ENCODE measurements around the gene RNF208. TPM values are rescaled to one million over a fixed set of nuclear protein-coding genes. Genes with fewer than 3 reads are reported as not detected.

RNF208 gene
- total RNA-seq, 4 donors from 2014 or later = 1.2 to 4.2 (median 2.4) TPM

DNA sequence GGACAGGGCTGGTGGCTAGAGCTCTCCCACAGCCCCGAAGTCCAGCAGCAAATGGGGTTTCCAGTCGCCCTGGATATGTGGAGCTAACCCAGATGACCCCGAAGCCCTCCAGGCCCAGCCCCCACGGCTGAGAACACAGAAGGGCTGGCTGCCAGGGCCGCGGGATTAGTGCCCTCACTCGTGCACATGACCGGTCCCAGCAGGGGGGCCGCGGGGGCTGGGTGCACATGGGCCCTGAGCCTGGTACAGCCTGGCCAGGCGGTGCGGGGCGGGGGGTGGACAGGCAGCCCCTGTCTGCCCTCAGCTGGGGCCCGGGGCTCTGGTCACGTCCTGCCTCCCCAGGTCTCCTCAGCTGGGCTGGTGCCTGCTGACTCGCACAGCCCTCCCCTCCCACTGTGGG is 27.7 kb downstream of the RNF208 start:
- Histone ChIP-seq H3K27me3 (no peaks in the 10 kb centered on the region), H3K36me3 (peaks cover 11 to 28% (median 27%) of the 10 kb centered on the region in 4 donors), H3K4me1 (peaks cover 45 to 86% (median 62%) of the 10 kb centered on the region in 4 donors), H3K9me3 (no peaks in the 10 kb centered on the region), H3K4me3 (no peak overlapping the region), H3K27ac (replicated peaks in 1 of 4) (no peak overlapping the region)
- WGBS = no CpG with 5 or more reads among the region's 16 CpGs
- intact Hi-C loops (cut with DNase I) = no loop called here
- DNase-seq (ENCODE audit: extremely low spot score) = no peak
- TF ChIP-seq POLR2AphosphoS5 (IDR thresholded peaks at IDR 0.05) (no peak), EP300 (IDR thresholded peaks at IDR 0.05) (no peak)

DNA sequence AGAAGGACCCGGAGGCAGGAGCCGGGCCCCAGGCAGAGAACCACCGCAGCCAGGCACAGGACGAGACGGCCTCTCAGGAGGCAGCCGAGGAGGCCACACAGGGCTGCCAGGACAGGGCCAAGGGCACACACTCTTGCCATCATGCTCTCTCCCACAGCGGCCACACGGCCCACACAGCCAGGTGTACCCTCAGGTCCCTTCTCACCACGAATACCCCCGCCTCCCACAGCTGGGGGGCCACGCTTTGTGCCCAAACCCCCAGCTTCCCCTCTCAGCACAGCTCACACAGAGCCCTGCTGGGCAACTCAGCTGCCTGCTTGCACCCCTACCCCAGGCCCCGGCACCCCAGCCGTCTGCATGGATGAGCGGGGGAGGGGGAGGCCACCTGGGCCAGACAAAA is 28.3 kb downstream of the RNF208 start:
- TF ChIP-seq, protein P1, sequence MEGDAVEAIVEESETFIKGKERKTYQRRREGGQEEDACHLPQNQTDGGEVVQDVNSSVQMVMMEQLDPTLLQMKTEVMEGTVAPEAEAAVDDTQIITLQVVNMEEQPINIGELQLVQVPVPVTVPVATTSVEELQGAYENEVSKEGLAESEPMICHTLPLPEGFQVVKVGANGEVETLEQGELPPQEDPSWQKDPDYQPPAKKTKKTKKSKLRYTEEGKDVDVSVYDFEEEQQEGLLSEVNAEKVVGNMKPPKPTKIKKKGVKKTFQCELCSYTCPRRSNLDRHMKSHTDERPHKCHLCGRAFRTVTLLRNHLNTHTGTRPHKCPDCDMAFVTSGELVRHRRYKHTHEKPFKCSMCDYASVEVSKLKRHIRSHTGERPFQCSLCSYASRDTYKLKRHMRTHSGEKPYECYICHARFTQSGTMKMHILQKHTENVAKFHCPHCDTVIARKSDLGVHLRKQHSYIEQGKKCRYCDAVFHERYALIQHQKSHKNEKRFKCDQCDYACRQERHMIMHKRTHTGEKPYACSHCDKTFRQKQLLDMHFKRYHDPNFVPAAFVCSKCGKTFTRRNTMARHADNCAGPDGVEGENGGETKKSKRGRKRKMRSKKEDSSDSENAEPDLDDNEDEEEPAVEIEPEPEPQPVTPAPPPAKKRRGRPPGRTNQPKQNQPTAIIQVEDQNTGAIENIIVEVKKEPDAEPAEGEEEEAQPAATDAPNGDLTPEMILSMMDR (IDR thresholded peaks at IDR 0.05) = no peak
- no peak for TF ChIP-seq EP300 (IDR thresholded peaks at IDR 0.05)
- TF ChIP-seq POLR2AphosphoS5 (IDR thresholded peaks at IDR 0.05) = no peak
- TF ChIP-seq POLR2A (IDR thresholded peaks at IDR 0.05; ENCODE audit: low read depth) = no peak
- H3K4me3 ChIP-seq = no peak overlapping the region
- no peak for DNase-seq (ENCODE audit: extremely low spot score)
- H3K27ac ChIP-seq (replicated peaks in 1 of 4) = no peak overlapping the region
- WGBS = 80% methylated on average over 8 of the region's 14 CpGs
- no peaks in the 10 kb centered on the region for H3K27me3 ChIP-seq
- H3K36me3 ChIP-seq = peaks cover 11 to 28% (median 27%) of the 10 kb centered on the region in 4 donors
- peaks cover 43 to 85% (median 60%) of the 10 kb centered on the region in 4 donors for H3K4me1 ChIP-seq
- intact Hi-C loops (cut with DNase I) = no loop called here
- no peaks in the 10 kb centered on the region for H3K9me3 ChIP-seq

DNA sequence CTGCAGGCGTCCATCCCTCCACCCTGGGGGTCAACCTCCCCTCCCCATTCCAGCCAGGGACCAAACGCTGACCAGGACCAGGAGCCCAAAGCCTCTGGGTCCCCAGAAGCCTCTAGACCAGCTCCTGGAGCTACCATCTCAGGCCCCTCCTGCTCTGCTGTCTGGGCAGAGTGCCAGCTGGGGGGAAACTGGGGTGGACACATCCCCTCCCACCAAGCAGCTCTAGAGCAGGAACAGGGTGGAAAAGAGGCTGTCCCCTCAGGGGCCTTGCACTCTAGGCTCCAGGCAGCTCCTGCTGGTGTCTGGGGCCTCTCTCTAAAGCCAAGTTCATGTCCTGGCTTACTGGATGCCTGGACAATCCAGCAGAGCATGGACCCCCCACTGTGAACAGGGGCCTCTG is 29.2 kb downstream of the RNF208 start:
- peaks cover 35 to 79% (median 53%) of the 10 kb centered on the region in 4 donors for H3K4me1 ChIP-seq
- no peaks in the 10 kb centered on the region for H3K9me3 ChIP-seq
- no peak overlapping the region for H3K4me3 ChIP-seq
- peaks cover 11 to 28% (median 27%) of the 10 kb centered on the region in 4 donors for H3K36me3 ChIP-seq
- WGBS = 100% methylated on average over 1 of the region's 2 CpGs
- H3K27ac ChIP-seq (replicated peaks in 1 of 4) = no peak overlapping the region
- intact Hi-C loops (cut with DNase I) = no loop called here
- no peak for TF ChIP-seq EP300 (IDR thresholded peaks at IDR 0.05)
- no peak for TF ChIP-seq POLR2AphosphoS5 (IDR thresholded peaks at IDR 0.05)
- TF ChIP-seq, protein P1 (IDR thresholded peaks at IDR 0.05) = no peak
- no peak for TF ChIP-seq POLR2A (IDR thresholded peaks at IDR 0.05; ENCODE audit: low read depth)
- DNase-seq (ENCODE audit: extremely low spot score) = no peak
- no peaks in the 10 kb centered on the region for H3K27me3 ChIP-seq

DNA sequence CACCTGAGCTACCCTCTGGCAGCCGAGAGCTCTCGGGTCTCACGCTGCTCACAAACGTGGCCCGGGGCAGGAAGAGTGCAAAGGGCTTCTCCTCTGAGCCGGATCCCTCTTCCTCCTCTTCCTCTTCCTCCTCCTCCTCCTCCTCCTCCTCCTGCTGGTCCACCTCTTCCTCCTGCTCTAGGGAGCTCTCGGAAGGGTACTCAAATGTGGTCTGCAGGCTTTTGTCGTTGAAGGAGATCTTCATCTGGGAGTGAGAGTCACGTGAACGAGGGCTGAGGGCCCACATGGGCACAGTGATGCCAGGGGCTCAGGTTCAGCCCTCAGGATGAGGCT is 29.6 kb downstream of the RNF208 start:
- intact Hi-C loops (cut with DNase I) = no loop called here
- Histone ChIP-seq H3K9me3 (no peaks in the 10 kb centered on the region), H3K27me3 (no peaks in the 10 kb centered on the region), H3K36me3 (peaks cover 11 to 28% (median 27%) of the 10 kb centered on the region in 4 donors), H3K4me3 (no peak overlapping the region), H3K27ac (replicated peaks in 1 of 4) (no peak overlapping the region), H3K4me1 (peaks cover 35 to 79% (median 53%) of the 10 kb centered on the region in 4 donors)
- 82% methylated on average over 8 of the region's 10 CpGs for WGBS
- TF ChIP-seq EP300 (IDR thresholded peaks at IDR 0.05) = no peak
- TF ChIP-seq, protein P1 (IDR thresholded peaks at IDR 0.05) = no peak
- no peak for TF ChIP-seq POLR2A (IDR thresholded peaks at IDR 0.05; ENCODE audit: low read depth)
- TF ChIP-seq POLR2AphosphoS5 (IDR thresholded peaks at IDR 0.05) = no peak
- no peak for DNase-seq (ENCODE audit: extremely low spot score)

DNA sequence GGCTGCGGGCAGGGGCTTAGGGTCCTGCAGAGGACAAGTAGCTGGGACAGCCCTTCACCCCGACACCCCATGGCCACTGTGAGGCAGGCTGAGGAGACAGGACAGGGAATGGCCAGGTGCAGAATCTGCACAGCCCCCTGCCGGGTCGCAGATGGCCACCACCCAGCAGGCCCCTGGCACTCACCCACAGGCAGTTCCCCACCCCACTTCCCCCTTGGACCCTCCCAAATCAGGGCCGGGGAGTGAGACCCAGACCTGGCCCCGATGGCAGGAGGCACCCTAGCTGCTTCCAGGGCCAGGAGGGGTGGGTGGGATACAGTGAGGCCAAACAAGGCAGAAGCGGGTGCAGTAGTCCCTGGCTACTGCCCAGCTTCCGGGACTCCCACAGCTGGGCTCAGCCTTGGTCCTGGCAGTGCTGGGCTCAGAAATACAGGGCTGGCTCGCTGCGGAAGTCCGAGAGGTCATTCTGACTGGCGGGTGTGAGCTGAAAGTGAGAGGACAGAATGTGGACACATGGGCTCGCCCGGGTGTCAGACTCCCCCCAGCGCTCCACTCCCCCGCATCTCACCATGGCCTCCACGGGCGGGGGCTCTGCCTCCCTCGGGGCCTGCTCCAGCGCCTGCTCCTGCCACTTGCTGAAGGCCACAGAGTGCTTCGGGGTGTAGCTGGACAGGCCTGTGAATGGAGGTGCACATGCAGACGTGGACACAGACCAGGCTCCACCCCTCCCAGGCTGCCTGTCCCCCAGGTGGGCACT is 30.2 kb downstream of the RNF208 start:
- Histone ChIP-seq H3K27me3 (no peaks in the 10 kb centered on the region), H3K9me3 (no peaks in the 10 kb centered on the region), H3K4me3 (no peak overlapping the region), H3K36me3 (peaks cover 11 to 32% (median 27%) of the 10 kb centered on the region in 4 donors), H3K27ac (replicated peaks in 1 of 4) (peak overlapping the region in 1 of 4 donors; percentile 9), H3K4me1 (peaks cover 36 to 79% (median 54%) of the 10 kb centered on the region in 4 donors)
- TF ChIP-seq, protein P1 (IDR thresholded peaks at IDR 0.05) = no peak
- TF ChIP-seq POLR2A (IDR thresholded peaks at IDR 0.05; ENCODE audit: low read depth) = no peak
- no peak for TF ChIP-seq EP300 (IDR thresholded peaks at IDR 0.05)
- TF ChIP-seq POLR2AphosphoS5 (IDR thresholded peaks at IDR 0.05) = no peak
- intact Hi-C loops (cut with DNase I) = no loop called here
- DNase-seq (ENCODE audit: extremely low spot score) = no peak
- 100% methylated on average over 10 of the region's 22 CpGs for WGBS

All from esophagus muscularis mucosa (tissue), 4 donors.